HepG2 (cell line): Measurements from ENCODE around the gene ENPP1. TPM values are rescaled to one million over a fixed set of nuclear protein-coding genes. Genes with fewer than 3 reads are reported as not detected.

Source experiments
- CCDC6 ChIP-seq: sonication (generic); formaldehyde crosslinking; IDR thresholded peaks from 2 replicates; pipeline ENCODE4 v1.8.1; 2022; ENCODE audit warnings: mild to moderate bottlenecking, missing genetic modification reagents, moderate library complexity
- DZIP1 ChIP-seq: sonication (generic); formaldehyde crosslinking; IDR thresholded peaks from 2 replicates; pipeline ENCODE4 v1.5.0; 2020; ENCODE audit warnings: mild to moderate bottlenecking, missing genetic modification reagents
- FOSL1 ChIP-seq: sonication (generic); formaldehyde crosslinking; IDR thresholded peaks from 2 replicates; pipeline ENCODE4 v1.9.0; 2021; ENCODE audit warnings: missing genetic modification reagents, borderline replicate concordance
- GLI4 ChIP-seq: sonication (generic); formaldehyde crosslinking; IDR thresholded peaks from 2 replicates; pipeline ENCODE4 v1.5.1; 2020; ENCODE audit warnings: missing genetic modification reagents, mild to moderate bottlenecking, moderate library complexity, borderline replicate concordance
- GZF1 ChIP-seq: sonication (generic); formaldehyde crosslinking; IDR thresholded peaks from 2 replicates; pipeline ENCODE4 v1.5.1; 2020; ENCODE audit warnings: mild to moderate bottlenecking, missing genetic modification reagents
- HOXD1 ChIP-seq: sonication (generic); formaldehyde crosslinking; IDR thresholded peaks from 2 replicates; pipeline ENCODE4 v1.5.0; 2020; ENCODE audit warnings: missing genetic modification reagents
- KDM5B ChIP-seq: sonication (generic); formaldehyde crosslinking; IDR thresholded peaks from 2 replicates; pipeline ENCODE4 v1.4.0; 2020; ENCODE audit warnings: missing genetic modification reagents, mild to moderate bottlenecking, borderline replicate concordance
- NKX3-1 ChIP-seq: sonication (generic); formaldehyde crosslinking; IDR thresholded peaks from 2 replicates; pipeline ENCODE4 v1.5.0; 2020; ENCODE audit warnings: missing genetic modification reagents
- PAXIP1 ChIP-seq: sonication (generic); formaldehyde crosslinking; conservative IDR thresholded peaks from 2 replicates; pipeline ENCODE4 v1.4.0; 2020; ENCODE audit warnings: mild to moderate bottlenecking, missing genetic modification reagents, moderate library complexity
- RBM39 ChIP-seq: fragments of 200-400 bp; formaldehyde crosslinking; IDR thresholded peaks from one replicate; pipeline ENCODE4 v1.6.1; 2018; ENCODE audit warnings: antibody characterized with exemption, mild to moderate bottlenecking, low read depth, low read length; ENCODE audit not compliant: poor library complexity, severe bottlenecking
- RFX3 ChIP-seq: IDR thresholded peaks from 2 replicates; pipeline ENCODE4 v1.6.1; 2016; ENCODE audit warnings: missing biosample characterization, missing genetic modification reagents
- SP1 ChIP-seq, 2 experiments: fragments of 450-650 bp in 1 of 2; sonication (generic) in 1 of 2; formaldehyde crosslinking in 1 of 2; IDR thresholded peaks; 2 replicates each; pipeline versions ENCODE4 v1.4.0 to v1.6.1; 2016 to 2020; ENCODE audit warnings: missing genetic modification reagents in 1 of 2
- ZBTB33 ChIP-seq: sonication (generic); formaldehyde crosslinking; IDR thresholded peaks from 2 replicates; pipeline ENCODE4 v1.4.0; 2020; ENCODE audit warnings: missing genetic modification reagents
- ZFAT ChIP-seq: sonication (generic); formaldehyde crosslinking; conservative IDR thresholded peaks from 2 replicates; pipeline ENCODE4 v1.8.1; 2023; ENCODE audit warnings: missing genetic modification reagents, inconsistent platforms
- ZNF382 ChIP-seq: sonication (generic); formaldehyde crosslinking; IDR thresholded peaks from 2 replicates; pipeline ENCODE4 v1.5.0; 2020; ENCODE audit warnings: missing genetic modification reagents, mild to moderate bottlenecking, borderline replicate concordance
- ZNF616 ChIP-seq: sonication (generic); formaldehyde crosslinking; IDR thresholded peaks from 2 replicates; pipeline ENCODE4 v1.5.0; 2020; ENCODE audit warnings: low read depth, mild to moderate bottlenecking, missing genetic modification reagents
- polyA plus RNA-seq, 8 experiments: library from polyadenylated mRNA; depleted of rRNA in 3 of 8; stranded (reverse) in 7 of 8; unstranded in 1 of 8; fragments of >200 nt; fragmentation: Illumina TruSeq in 4 of 8; extraction: Trizol in 4 of 8; gene quantifications; 2 replicates each; pipeline versions ENCODE4 v1.2.1 to v1.2.3, GENCODE V29; 2011 to 2016; ENCODE audit warnings: low read depth in 4 of 8, missing spikeins in 1 of 8, mixed read lengths in 1 of 8; ENCODE audit not compliant: insufficient read depth in 1 of 8
- total RNA-seq, 5 experiments: library from RNA; depleted of rRNA; stranded (reverse); fragments of >200 nt; fragmentation: Illumina TruSeq; extraction: Trizol; gene quantifications; 2 replicates each; pipeline ENCODE4 v1.2.3, GENCODE V29; 2016; ENCODE audit warnings: low read depth in 1 of 5

The ENPP1 gene
- total and polyA plus RNA-seq, 2 of the 13 experiments (the other 11 are each of a cell fraction or from before 2014, with no cell fraction given): 56.5 to 160 TPM

GRCh38 chr6:131937703-131938631 is 130.1 kb downstream of the ENPP1 start (continued):
- TF ChIP-seq PAXIP1 (peak; percentile 98), DZIP1 (no peak), ZNF382 (CRISPR knock-in tag) (no peak), SP1 (IDR thresholded peaks at IDR 0.05) (no peak), SP1 (CRISPR knock-in tag; IDR thresholded peaks at IDR 0.05) (peak; percentile 29; the same call in 1 of the 2 replicates), NKX3-1 (peak; percentile 49; the same call in 1 of the 2 replicates), FOSL1 (CRISPR knock-in tag) (no peak), RFX3 (CRISPR knock-in tag) (no peak), GLI4 (CRISPR knock-in tag) (0 out of 2 replicates have a peak, but pooled peaks have one; percentile 27), CCDC6 (CRISPR knock-in tag) (no peak), ZFAT (CRISPR knock-in tag) (no peak), HOXD1 (CRISPR knock-in tag) (peak; percentile 87; the same call in 1 of the 2 replicates), KDM5B (CRISPR knock-in tag) (no peak), GZF1 (CRISPR knock-in tag) (0 out of 2 replicates have a peak, but pooled peaks have one; percentile 63), ZBTB33 (CRISPR knock-in tag) (peak; percentile 79), RBM39 (no peak), ZNF616 (no peak)
